Measurements from ENCODE around the gene ZKSCAN5.
"Not testable (repeated sequence)": the region's sequence is repeated elsewhere in the genome, so short reads cannot be mapped to it uniquely, and the experiment has no call there.

Gene ZKSCAN5

DNA sequence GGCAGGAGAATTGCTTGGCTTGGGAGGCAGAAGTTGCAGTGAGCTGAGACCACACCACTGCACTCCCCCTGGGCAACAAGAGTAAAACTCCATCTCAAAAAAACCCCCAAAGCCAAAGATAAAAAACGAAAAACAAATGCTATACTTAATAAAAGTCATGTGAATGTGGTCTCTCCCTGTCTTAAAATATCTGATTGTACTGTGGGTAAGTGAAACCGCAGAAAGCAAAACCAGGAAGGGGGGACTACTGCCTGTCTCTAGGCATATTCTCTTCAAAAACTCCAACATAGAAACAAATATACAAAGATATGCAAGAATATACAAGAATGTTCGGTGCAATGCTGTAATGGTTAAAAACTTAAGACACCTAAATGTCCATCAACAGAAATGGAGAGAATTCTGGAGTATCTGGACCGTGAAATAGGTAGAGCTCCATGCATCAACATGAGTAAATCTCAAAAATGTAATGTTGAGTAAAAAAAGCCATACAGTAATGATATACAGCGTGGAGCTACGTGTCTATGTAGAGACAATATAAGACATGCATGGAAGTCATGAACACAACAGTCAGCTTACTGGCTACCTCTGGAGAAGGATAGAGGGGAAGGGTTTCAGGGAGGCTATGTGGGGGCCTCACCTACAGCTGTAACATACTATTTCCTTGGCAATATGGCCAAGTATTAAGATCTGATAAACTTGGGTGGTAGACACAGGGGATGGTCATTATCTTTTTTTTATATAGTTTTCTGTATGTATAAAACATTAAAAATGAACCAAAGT is 6.5 kb upstream of the ZKSCAN5 start:
- H3K9me3 ChIP-seq (ENCODE audit: control insufficient read depth, insufficient read depth, low read length): peaks cover 4% of the 10 kb centered on the region; the same call in 1 of the 2 replicates

DNA sequence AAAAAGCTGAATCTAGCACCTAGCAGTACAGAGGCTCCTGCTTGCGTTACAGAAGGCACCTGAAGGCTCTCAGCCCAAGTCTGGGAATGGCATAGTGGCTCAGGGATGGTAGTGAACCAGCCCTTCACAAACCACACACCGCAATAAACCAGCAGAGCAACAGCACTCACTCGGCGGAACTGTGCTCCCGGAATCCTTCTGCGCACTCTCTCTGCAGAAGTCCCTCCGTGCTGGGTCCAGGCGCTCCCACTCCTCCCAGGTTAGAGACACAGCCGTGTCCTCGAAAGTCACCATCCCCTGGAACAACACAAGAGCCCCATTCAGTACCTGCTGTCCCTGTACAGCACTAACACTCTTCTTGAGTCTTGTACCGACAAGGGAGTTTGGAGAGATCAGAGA is 5.9 kb upstream of the ZKSCAN5 start:
- Histone ChIP-seq H3K4me1 (ENCODE audit: control insufficient read depth, insufficient read depth, low read length) (peaks cover 2% of the 10 kb centered on the region; the same call in 1 of the 2 replicates), H3K4me3 (ENCODE audit: low read length) (no peak overlapping the region; the same call in 1 of the 2 replicates), H3K27me3 (ENCODE audit: control insufficient read depth, insufficient read depth, low read length) (no peaks in the 10 kb centered on the region), H3K9me3 (ENCODE audit: control insufficient read depth, insufficient read depth, low read length) (peaks cover 4% of the 10 kb centered on the region; the same call in 1 of the 2 replicates), H3K27ac (ENCODE audit: low read length) (no peak overlapping the region), H3K36me3 (ENCODE audit: control insufficient read depth, insufficient read depth, low read length) (peaks cover 13% of the 10 kb centered on the region)
- WGBS (ENCODE audit: insufficient coverage, insufficient read length): no CpG with 5 or more reads among the region's 11 CpGs
- no peak for DNase-seq (ENCODE audit: low read depth, low spot score)

More for the DNA sequence above, 6.5 kb upstream of the ZKSCAN5 start:
- H3K36me3 ChIP-seq (ENCODE audit: control insufficient read depth, insufficient read depth, low read length): peaks cover 16% of the 10 kb centered on the region
- H3K27me3 ChIP-seq (ENCODE audit: control insufficient read depth, insufficient read depth, low read length): no peaks in the 10 kb centered on the region
- H3K4me1 ChIP-seq (ENCODE audit: control insufficient read depth, insufficient read depth, low read length): peaks cover 2% of the 10 kb centered on the region; the same call in 1 of the 2 replicates
- no peak overlapping the region for H3K27ac ChIP-seq (ENCODE audit: low read length)
- no CpG with 5 or more reads among the region's 6 CpGs for WGBS (ENCODE audit: insufficient coverage, insufficient read length)
- DNase-seq (ENCODE audit: low read depth, low spot score): no peak
- H3K4me3 ChIP-seq (ENCODE audit: low read length): no peak overlapping the region

DNA sequence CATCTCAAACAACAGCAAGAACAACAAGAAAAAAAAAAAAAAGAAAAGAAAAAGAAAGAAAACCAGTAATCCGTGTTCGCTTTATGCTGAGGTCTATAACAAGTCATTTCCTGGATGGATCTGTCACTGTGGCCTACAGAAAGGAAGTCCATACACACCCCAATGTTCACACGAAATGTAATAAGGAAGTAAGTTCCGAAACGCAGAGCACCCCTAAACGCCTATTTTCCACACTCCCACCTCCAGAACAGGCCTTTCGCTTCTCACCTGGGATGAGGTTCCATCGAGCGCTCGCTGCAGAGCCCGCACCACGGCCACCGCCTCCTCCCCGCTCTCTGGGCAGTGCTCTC is 5.1 kb upstream of the ZKSCAN5 start:
- no CpG with 5 or more reads among the region's 14 CpGs for WGBS (ENCODE audit: insufficient coverage, insufficient read length)
- Histone ChIP-seq H3K4me3 (ENCODE audit: low read length) (peak overlapping the region; percentile 93), H3K27ac (ENCODE audit: low read length) (no peak overlapping the region), H3K4me1 (ENCODE audit: control insufficient read depth, insufficient read depth, low read length) (peaks cover 2% of the 10 kb centered on the region; the same call in 1 of the 2 replicates), H3K36me3 (ENCODE audit: control insufficient read depth, insufficient read depth, low read length) (peaks cover 5% of the 10 kb centered on the region), H3K9me3 (ENCODE audit: control insufficient read depth, insufficient read depth, low read length) (no peaks in the 10 kb centered on the region), H3K27me3 (ENCODE audit: control insufficient read depth, insufficient read depth, low read length) (no peaks in the 10 kb centered on the region)
- DNase-seq (ENCODE audit: low read depth, low spot score): no peak

DNA sequence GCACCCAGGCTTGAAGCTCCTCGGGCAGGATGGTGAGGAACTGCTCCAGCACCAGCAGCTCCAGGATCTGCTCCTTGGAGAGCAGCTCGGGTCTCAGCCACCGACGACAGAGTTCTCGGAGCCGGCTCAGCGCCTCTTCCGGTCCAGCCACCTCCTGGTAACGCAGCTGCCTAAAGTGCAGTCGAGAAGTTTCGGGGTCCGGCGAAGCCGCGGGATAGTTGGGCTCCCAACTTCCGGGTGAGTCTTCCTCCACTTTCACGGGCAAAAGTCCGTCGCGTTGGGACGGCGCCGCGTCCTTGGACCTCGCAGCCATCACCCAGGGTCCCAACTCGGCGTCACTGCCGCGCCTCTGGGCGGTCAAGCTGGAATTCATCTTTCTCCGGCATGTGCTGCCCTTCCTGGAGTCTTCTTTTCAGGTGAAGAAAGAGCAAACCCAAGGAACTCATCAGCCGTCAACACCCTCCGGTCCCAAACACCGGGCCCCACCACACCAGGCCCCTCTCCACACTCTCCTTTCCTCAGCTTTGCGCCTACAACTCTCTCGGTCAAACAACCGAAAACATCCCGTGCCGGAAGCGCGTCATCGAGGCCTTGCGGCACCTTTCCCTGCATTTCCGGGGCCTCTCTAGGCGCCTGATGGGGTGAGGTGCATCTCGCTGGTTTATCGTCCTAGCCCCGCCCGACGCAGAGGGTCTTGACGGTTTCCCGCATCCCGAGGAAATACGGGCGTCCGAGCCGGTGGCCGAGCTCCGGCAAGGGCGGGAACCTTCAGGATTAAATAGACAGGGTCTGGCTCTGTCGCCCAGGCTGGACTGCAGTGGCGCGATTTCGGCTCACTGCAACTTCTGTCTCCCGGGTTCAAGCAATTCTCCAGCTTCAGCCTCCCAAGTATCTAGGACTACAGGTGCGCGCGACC is 4.5 kb upstream of the ZKSCAN5 start, which contains the start of gene ZNF394:
Gene ZNF394, minus strand, starts transcription at position 561 of the 916 bp plus-strand sequence. Its CDS starts 188 bp downstream, at position 373.
- H3K4me3 ChIP-seq (ENCODE audit: low read length): peak within 1 kb of the TSS; percentile 93
- no CpG with 5 or more reads among the region's 68 CpGs for WGBS (ENCODE audit: insufficient coverage, insufficient read length)
- peaks cover 2% of the 10 kb centered on the region; the same call in 1 of the 2 replicates for H3K4me1 ChIP-seq (ENCODE audit: control insufficient read depth, insufficient read depth, low read length)
- DNase-seq (ENCODE audit: low read depth, low spot score): peak; percentile 78
- H3K27ac ChIP-seq (ENCODE audit: low read length): no peak within 1 kb of the TSS
- H3K9me3 ChIP-seq (ENCODE audit: control insufficient read depth, insufficient read depth, low read length): no peaks in the 10 kb centered on the region
- H3K27me3 ChIP-seq (ENCODE audit: control insufficient read depth, insufficient read depth, low read length): no peaks in the 10 kb centered on the region
- H3K36me3 ChIP-seq (ENCODE audit: control insufficient read depth, insufficient read depth, low read length): peaks cover 3% of the 10 kb centered on the region

DNA sequence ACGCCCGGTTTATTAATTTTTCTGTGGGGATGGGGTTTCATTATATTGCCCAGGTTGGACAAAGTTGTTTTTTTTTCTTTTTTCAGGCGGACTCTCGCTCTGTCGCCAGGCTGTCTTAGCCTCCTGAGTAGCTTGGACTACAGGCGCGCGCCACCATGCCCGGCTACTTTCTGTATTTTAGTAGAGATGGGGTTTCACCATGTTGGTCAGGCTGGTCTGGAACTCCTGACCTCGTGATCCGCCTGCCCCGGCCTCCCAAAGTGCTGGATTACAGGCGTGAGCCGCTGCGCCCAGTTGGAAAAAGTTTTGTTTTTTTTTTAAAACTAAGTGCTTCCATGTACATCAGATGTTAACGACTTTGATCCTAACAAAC is 3.8 kb upstream of the ZKSCAN5 start:
- peak overlapping the region; percentile 93; the same call in 1 of the 2 replicates for H3K4me3 ChIP-seq (ENCODE audit: low read length)
- no peak overlapping the region for H3K27ac ChIP-seq (ENCODE audit: low read length)
- peaks cover 2% of the 10 kb centered on the region; the same call in 1 of the 2 replicates for H3K4me1 ChIP-seq (ENCODE audit: control insufficient read depth, insufficient read depth, low read length)
- no peaks in the 10 kb centered on the region for H3K9me3 ChIP-seq (ENCODE audit: control insufficient read depth, insufficient read depth, low read length)
- WGBS (ENCODE audit: insufficient coverage, insufficient read length): no CpG with 5 or more reads among the region's 16 CpGs
- no peak for DNase-seq (ENCODE audit: low read depth, low spot score)
- H3K27me3 ChIP-seq (ENCODE audit: control insufficient read depth, insufficient read depth, low read length): no peaks in the 10 kb centered on the region
- peaks cover 3% of the 10 kb centered on the region for H3K36me3 ChIP-seq (ENCODE audit: control insufficient read depth, insufficient read depth, low read length)

DNA sequence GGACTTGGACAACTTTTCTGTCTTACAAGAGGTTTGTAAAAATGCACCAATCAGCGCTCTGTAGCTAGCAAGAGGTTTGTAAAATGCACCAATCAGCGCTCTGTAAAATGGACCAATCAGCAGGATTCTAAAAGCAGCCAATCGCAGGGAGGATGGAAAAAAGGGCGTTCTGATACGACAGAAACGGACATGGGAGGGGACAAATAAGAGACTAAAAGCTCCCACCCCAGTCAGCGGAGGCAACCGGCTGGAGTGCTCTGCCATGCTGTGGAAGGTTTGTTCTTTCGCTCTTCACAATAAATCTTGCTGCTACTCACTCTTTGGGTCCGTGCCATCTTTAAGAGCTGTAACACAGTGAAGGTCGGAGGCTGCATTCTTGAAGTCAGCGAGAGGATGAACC is 3.2 kb upstream of the ZKSCAN5 start:
- no CpG with 5 or more reads among the region's 12 CpGs for WGBS (ENCODE audit: insufficient coverage, insufficient read length)

DNA sequence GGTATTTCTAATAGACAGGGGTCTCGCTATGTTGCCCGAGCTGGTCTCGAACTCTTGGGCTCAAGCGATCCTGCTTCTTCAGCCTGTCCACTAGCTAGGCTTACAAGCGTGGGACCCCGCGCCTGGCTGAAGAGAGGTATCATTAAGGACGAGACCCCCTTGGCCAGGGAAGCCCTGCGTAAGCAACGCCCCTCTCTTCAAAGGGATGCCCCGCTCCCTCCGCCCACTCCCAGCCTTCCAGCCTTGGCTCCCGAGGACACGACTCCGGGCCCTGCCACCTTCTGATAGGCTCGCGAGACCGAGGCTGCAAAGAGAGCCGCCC is 220 bp upstream of the ZKSCAN5 start:
- H3K4me3 ChIP-seq (ENCODE audit: low read length): peak overlapping the region; percentile 71; the same call in 1 of the 2 replicates
- H3K4me1 ChIP-seq (ENCODE audit: control insufficient read depth, insufficient read depth, low read length): no peaks in the 10 kb centered on the region
- no peaks in the 10 kb centered on the region for H3K9me3 ChIP-seq (ENCODE audit: control insufficient read depth, insufficient read depth, low read length)
- no peaks in the 10 kb centered on the region for H3K36me3 ChIP-seq (ENCODE audit: control insufficient read depth, insufficient read depth, low read length)
- no peaks in the 10 kb centered on the region for H3K27me3 ChIP-seq (ENCODE audit: control insufficient read depth, insufficient read depth, low read length)
- WGBS (ENCODE audit: insufficient coverage, insufficient read length): no CpG with 5 or more reads among the region's 19 CpGs
- H3K27ac ChIP-seq (ENCODE audit: low read length): no peak overlapping the region
- DNase-seq (ENCODE audit: low read depth, low spot score): peak; percentile 94

More for the DNA sequence above, 3.2 kb upstream of the ZKSCAN5 start:
- DNase-seq (ENCODE audit: low read depth, low spot score); H3K27me3 ChIP-seq (ENCODE audit: control insufficient read depth, insufficient read depth, low read length); H3K4me1 ChIP-seq (ENCODE audit: control insufficient read depth, insufficient read depth, low read length); H3K9me3 ChIP-seq (ENCODE audit: control insufficient read depth, insufficient read depth, low read length); H3K4me3 ChIP-seq (ENCODE audit: low read length); H3K36me3 ChIP-seq (ENCODE audit: control insufficient read depth, insufficient read depth, low read length); H3K27ac ChIP-seq (ENCODE audit: low read length): not testable (repeated sequence)

DNA sequence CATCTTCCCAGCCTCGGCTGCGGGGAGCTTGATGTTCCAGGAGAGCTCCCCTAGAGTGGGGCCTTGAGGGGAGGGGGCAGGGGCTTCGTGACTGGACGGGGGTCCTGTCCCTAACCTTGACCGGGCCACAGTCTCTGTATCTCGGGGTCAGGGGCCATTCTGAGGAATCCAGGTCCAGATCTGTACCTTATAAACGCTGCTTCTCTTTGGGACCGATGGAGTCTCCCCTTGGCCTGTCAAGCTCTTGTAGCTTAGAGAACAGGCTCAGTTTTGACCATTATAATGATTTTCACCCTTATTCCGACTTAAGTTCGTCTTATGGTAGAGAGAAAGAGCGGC is 831 bp downstream of the ZKSCAN5 start:
- H3K36me3 ChIP-seq (ENCODE audit: control insufficient read depth, insufficient read depth, low read length): no peaks in the 10 kb centered on the region
- no peaks in the 10 kb centered on the region for H3K4me1 ChIP-seq (ENCODE audit: control insufficient read depth, insufficient read depth, low read length)
- no peaks in the 10 kb centered on the region for H3K9me3 ChIP-seq (ENCODE audit: control insufficient read depth, insufficient read depth, low read length)
- no peaks in the 10 kb centered on the region for H3K27me3 ChIP-seq (ENCODE audit: control insufficient read depth, insufficient read depth, low read length)
- peak overlapping the region; percentile 71; the same call in 1 of the 2 replicates for H3K4me3 ChIP-seq (ENCODE audit: low read length)
- no peak overlapping the region for H3K27ac ChIP-seq (ENCODE audit: low read length)
- no CpG with 5 or more reads among the region's 11 CpGs for WGBS (ENCODE audit: insufficient coverage, insufficient read length)
- no peak for DNase-seq (ENCODE audit: low read depth, low spot score)

DNA sequence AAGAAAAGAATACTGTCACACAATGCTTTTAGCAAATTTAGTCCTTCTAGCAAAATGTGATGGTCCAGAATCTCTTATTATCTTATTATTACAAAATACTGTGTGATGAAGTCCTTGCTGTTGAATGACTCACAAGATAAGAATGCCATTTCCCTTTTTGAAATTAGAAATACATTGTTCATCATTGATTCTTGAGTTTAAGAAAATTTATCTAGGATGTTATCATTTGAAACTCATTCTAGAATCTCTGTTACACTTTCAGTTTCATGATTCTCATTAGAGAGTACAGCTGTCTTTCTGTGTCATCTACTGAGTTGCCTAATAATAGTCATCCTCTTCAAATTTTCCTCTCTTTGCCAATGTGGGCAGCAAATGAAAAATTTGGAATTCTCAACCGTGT is 9.6 kb downstream of the ZKSCAN5 start:
- Histone ChIP-seq H3K27me3 (ENCODE audit: control insufficient read depth, insufficient read depth, low read length) (no peaks in the 10 kb centered on the region; the same call in 1 of the 2 replicates), H3K27ac (ENCODE audit: low read length) (no peak overlapping the region), H3K36me3 (ENCODE audit: control insufficient read depth, insufficient read depth, low read length) (peaks cover 10% of the 10 kb centered on the region; the same call in 1 of the 2 replicates), H3K4me1 (ENCODE audit: control insufficient read depth, insufficient read depth, low read length) (no peaks in the 10 kb centered on the region), H3K9me3 (ENCODE audit: control insufficient read depth, insufficient read depth, low read length) (no peaks in the 10 kb centered on the region), H3K4me3 (ENCODE audit: low read length) (no peak overlapping the region)
- DNase-seq (ENCODE audit: low read depth, low spot score): no peak
- WGBS (ENCODE audit: insufficient coverage, insufficient read length): no CpG with 5 or more reads among the region's 1 CpG

DNA sequence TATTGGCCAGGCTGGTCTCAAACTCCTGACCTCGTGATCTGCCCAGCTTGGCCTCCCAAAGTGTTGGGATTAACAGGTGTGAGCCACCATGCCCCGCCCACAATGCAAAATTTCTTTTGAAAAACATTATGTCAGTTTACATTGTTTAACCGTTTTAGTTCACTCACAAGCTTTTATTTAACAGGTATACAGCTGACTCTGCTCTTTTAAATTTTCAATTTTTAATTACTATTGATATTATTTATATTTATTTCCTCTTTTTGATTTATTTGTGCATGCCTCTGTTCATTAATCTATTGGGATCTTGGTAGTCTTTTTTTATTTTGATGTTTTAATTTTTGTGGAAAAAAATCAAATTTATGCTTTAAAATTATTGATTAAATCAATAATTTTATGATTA is 16.9 kb downstream of the ZKSCAN5 start:
- Histone ChIP-seq H3K4me3 (ENCODE audit: low read length) (no peak overlapping the region), H3K4me1 (ENCODE audit: control insufficient read depth, insufficient read depth, low read length) (no peaks in the 10 kb centered on the region), H3K27ac (ENCODE audit: low read length) (no peak overlapping the region), H3K36me3 (ENCODE audit: control insufficient read depth, insufficient read depth, low read length) (peaks cover 10% of the 10 kb centered on the region; the same call in 1 of the 2 replicates), H3K9me3 (ENCODE audit: control insufficient read depth, insufficient read depth, low read length) (no peaks in the 10 kb centered on the region), H3K27me3 (ENCODE audit: control insufficient read depth, insufficient read depth, low read length) (no peaks in the 10 kb centered on the region; the same call in 1 of the 2 replicates)
- WGBS (ENCODE audit: insufficient coverage, insufficient read length): no CpG with 5 or more reads among the region's 3 CpGs
- DNase-seq (ENCODE audit: low read depth, low spot score): no peak
